Measurements from ENCODE around the gene PSD.
A peak's percentile ranks its signal among the peaks of the same experiment; 100 is the strongest.

PSD gene

DNA sequence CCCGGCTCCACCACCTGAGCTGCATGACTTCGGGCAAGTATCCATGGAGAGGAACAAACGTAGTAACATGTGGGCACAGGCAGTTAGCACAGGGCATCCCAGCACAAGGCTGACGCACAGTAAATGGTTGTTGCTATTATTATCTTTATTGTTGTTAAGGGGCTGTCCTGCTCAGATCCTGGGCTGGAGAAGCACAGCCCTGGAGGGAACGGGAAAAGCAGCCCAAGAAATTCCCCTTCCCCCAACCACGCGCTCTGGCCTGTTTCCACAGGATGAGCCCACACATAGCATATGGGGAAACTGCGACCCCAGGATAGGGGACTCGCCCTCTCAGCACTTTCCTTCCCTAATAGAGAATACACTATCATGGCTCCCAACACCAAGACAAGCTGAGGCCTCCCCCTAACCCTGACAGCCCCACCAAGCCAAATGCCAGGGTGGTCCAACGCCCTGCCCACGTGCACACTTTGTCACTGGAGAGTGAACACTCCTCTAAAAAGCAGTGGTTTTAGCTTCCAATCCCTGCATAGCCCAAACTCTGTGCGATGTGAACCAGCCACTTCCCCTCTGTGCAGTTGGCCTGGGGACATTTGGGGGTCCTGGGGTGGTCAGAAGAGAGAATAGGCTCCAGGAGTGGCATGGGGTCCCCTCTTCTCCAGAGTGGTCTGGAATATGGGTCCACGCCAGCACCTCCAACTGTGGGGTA, 11.0 kb downstream of the PSD start:
- no peak overlapping the region for H3K27ac ChIP-seq
- no peak for TF ChIP-seq ZFX (IDR thresholded peaks at IDR 0.05; ENCODE audit: borderline replicate concordance)
- TF ChIP-seq, protein P1, sequence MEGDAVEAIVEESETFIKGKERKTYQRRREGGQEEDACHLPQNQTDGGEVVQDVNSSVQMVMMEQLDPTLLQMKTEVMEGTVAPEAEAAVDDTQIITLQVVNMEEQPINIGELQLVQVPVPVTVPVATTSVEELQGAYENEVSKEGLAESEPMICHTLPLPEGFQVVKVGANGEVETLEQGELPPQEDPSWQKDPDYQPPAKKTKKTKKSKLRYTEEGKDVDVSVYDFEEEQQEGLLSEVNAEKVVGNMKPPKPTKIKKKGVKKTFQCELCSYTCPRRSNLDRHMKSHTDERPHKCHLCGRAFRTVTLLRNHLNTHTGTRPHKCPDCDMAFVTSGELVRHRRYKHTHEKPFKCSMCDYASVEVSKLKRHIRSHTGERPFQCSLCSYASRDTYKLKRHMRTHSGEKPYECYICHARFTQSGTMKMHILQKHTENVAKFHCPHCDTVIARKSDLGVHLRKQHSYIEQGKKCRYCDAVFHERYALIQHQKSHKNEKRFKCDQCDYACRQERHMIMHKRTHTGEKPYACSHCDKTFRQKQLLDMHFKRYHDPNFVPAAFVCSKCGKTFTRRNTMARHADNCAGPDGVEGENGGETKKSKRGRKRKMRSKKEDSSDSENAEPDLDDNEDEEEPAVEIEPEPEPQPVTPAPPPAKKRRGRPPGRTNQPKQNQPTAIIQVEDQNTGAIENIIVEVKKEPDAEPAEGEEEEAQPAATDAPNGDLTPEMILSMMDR (IDR thresholded peaks at IDR 0.05): no peak

DNA sequence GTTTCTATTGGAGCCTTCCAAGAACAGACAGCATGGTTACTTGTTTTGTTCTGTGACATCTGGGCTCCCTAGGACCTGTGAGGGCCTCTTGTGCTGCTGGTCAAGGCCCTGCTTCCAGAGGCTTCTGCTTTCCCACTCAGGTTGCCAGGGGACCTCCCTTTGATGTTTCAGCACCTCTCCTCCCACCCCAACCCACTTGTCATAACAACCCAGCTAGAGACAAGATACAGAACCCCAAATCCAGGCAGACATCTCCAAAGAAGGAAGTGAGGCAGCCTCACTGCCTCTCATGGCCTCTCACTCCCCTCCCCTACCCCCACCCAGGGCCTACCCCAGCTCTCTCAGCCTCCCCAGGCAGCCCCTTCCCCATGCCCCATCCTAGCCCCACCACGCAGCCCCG, 11.8 kb downstream of the PSD start:
- TF ChIP-seq, protein P1 (IDR thresholded peaks at IDR 0.05): no peak
- no peak for TF ChIP-seq ZFX (IDR thresholded peaks at IDR 0.05; ENCODE audit: borderline replicate concordance)
- peak overlapping the region; percentile 33; the same call in 1 of the 2 replicates for H3K27ac ChIP-seq

DNA sequence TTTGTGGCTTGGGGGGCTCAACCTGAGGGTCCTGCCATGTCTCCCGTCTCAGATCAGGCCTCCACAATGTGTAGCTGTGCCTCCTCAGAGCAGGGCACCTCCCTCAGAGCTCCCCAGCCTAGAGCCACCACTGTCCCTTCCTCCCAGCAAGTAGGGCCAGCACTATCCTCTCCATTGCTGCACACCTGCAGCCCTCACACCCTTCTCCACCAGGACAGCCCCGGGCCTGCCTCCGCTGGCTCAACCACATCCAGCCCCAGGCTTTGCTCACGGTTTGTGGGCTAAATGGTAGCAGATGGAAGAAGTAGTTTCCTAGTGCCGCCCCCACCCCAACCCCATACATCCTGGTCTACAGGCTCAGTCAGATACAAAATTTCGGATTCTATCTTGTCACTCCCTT, 13.0 kb downstream of the PSD start:
- peak overlapping the region; percentile 33; the same call in 1 of the 2 replicates for H3K27ac ChIP-seq
- TF ChIP-seq ZFX (IDR thresholded peaks at IDR 0.05; ENCODE audit: borderline replicate concordance): no peak
- TF ChIP-seq, protein P1 (IDR thresholded peaks at IDR 0.05): no peak

DNA sequence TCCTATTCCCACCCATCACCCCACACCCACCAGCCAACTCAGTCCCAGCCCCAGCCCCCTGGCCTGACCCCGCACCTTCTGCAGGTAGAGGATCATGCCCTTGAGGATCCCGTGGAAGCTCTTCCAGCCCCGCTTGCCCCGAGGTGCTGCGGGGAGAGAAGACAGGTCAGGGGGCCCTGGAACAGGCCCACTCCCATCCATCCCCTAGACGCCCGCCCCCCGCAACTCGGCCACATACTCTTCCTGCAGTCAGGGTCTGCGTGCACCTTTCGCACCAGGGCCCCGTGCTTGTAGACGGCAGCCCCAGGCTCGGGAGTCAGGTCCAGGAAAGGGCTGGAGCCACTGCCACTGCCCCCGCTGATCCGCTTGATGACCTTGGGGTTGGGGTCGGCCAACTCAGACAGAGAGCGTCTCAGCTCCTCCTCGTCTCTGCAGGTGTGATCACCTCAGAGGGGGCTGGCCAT, 13.4 kb downstream of the PSD start:
- TF ChIP-seq ZFX (IDR thresholded peaks at IDR 0.05; ENCODE audit: borderline replicate concordance): no peak
- TF ChIP-seq, protein P1 (IDR thresholded peaks at IDR 0.05): no peak
- H3K27ac ChIP-seq: no peak overlapping the region; the same call in 1 of the 2 replicates

DNA sequence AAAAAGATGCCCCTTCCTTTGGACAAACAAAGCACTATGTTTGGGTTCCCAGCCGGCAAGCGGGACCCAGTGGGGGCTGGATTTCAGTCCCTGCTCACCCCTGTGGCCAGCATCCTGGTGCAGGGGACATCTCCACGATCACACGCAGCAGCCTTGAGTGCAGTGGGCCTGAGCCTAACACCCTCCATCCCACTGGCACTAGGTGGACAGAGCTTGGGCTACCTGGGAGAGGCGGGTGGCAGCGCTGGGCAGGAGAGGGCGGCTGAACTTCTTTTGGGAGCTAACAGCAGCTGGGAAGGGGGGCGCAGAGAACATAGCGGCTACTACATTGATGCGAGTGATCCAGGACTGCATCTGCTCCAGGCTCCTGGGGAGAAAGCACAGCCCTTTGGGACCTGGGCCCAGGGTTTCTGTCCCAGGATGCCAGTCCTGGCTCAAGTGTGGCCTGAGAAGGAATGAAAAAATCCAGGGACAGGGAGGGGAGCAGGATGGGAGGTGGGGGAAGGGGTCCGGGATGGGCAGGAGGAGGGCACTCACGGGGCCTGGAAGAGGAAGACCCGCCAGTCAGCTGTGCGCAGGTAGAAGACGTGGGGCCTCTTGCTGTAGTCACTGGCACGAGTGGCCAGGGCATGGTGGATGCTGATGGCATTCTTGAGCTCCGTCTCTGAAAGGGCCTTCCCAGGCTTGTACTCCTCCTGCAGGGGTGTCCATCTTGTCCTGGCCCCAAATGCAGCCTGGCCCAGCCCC, 14.1 kb downstream of the PSD start:
- TF ChIP-seq ZFX (IDR thresholded peaks at IDR 0.05; ENCODE audit: borderline replicate concordance): no peak
- TF ChIP-seq, protein P1 (IDR thresholded peaks at IDR 0.05): no peak

DNA sequence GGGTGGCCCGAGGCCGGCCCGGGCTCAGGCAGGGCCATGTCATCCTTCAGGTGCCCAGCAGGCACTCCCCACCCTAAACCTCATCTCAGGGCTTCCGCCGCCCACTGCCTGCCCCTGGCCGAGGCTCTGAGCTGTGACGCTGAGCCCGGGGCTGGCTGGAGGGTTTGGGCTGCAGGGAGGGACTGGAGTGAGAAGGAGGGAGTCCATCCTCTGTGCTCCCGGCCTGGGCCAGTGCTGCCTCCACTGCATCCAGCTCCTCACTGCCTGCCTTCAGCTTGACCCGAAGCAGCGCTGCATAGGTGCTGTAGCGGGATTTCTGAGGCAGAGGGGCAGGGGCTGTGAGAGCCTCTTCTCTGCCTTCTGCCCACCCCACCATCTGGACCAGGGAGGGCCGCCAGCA, 15.5 kb downstream of the PSD start:
- peak overlapping the region; percentile 39 for H3K27ac ChIP-seq
- no peak for TF ChIP-seq ZFX (IDR thresholded peaks at IDR 0.05; ENCODE audit: borderline replicate concordance)
- TF ChIP-seq, protein P1 (IDR thresholded peaks at IDR 0.05): no peak

More for the DNA sequence above, 14.1 kb downstream of the PSD start:
- H3K27ac ChIP-seq: peak overlapping the region; percentile 39; the same call in 1 of the 2 replicates

DNA sequence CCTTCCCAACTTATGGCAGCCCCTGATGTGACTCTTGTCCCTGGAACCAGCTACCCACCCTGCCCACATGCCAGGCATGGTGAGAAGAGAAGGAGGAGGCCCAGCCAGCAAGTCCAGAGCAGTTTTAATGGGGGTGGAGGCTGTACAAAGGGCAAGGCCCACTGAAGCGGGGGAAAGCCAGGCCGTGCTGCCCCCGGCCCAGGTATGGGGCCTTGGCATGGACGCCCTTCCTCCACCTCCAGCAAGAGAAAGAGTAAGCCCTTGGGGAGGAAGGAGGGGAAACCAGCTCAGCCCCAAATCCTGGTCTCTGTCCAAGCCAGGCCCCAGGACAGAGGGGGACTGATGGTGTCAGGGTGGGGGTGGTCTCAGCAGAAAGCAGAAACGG, 16.1 kb downstream of the PSD start:
- TF ChIP-seq, protein P1 (IDR thresholded peaks at IDR 0.05): no peak
- no peak for TF ChIP-seq ZFX (IDR thresholded peaks at IDR 0.05; ENCODE audit: borderline replicate concordance)
- H3K27ac ChIP-seq: peak overlapping the region; percentile 39
